Ishikawa (cell line): ENCODE data around the gene TBC1D14.

ENCODE experiments used
- CEBPB ChIP-seq: IDR thresholded peaks from 2 replicates; pipeline ENCODE4 v1.6.1; 2012
- CREB1 ChIP-seq: IDR thresholded peaks from 2 replicates; pipeline ENCODE4 v1.6.1; 2012; ENCODE audit warnings: low read depth
- EGR1 ChIP-seq: IDR thresholded peaks from 2 replicates; pipeline ENCODE4 v1.6.1; 2012
- EP300 ChIP-seq: IDR thresholded peaks from 2 replicates; pipeline ENCODE4 v1.6.1; 2012; ENCODE audit warnings: borderline replicate concordance
- FOXM1 ChIP-seq: IDR thresholded peaks from 2 replicates; pipeline ENCODE4 v1.6.1; 2012; ENCODE audit warnings: low read depth, borderline replicate concordance
- MAX ChIP-seq: IDR thresholded peaks from 2 replicates; pipeline ENCODE4 v1.6.1; 2012
- NFIC ChIP-seq: IDR thresholded peaks from 2 replicates; pipeline ENCODE4 v1.6.1; 2012
- RAD21 ChIP-seq: IDR thresholded peaks from 2 replicates; pipeline ENCODE4 v1.6.1; 2012; ENCODE audit warnings: low read depth
- REST ChIP-seq: IDR thresholded peaks from 2 replicates; pipeline ENCODE4 v1.6.1; 2012; ENCODE audit warnings: low read depth, mild to moderate bottlenecking
- TAF1 ChIP-seq: IDR thresholded peaks from 2 replicates; pipeline ENCODE4 v1.6.1; 2012; ENCODE audit warnings: low read depth, mild to moderate bottlenecking
- TCF12 ChIP-seq: IDR thresholded peaks from 2 replicates; pipeline ENCODE4 v1.6.1; 2012; ENCODE audit warnings: low read depth
- TEAD4 ChIP-seq: IDR thresholded peaks from 2 replicates; pipeline ENCODE4 v1.6.1; 2012
- USF1 ChIP-seq: IDR thresholded peaks from 2 replicates; pipeline ENCODE4 v1.6.1; 2012
- YY1 ChIP-seq: IDR thresholded peaks from 2 replicates; pipeline ENCODE4 v1.6.1; 2012; ENCODE audit warnings: low read depth
- ZBTB7A ChIP-seq: IDR thresholded peaks from 2 replicates; pipeline ENCODE4 v1.6.1; 2012; ENCODE audit warnings: low read depth

Gene TBC1D14

GRCh38 chr4:7007142-7007907, 97.7 kb downstream of the TBC1D14 start:
- TF ChIP-seq EGR1: no peak
- no peak for TF ChIP-seq REST

- TF ChIP-seq USF1: no peak
- TF ChIP-seq RAD21: peak; percentile 12; the same call in 1 of the 2 replicates
Observed at GRCh38 chr4:7007944-7008343, 98.3 kb downstream of the TBC1D14 start.

GRCh38 chr4:7009564-7009963, 99.9 kb downstream of the TBC1D14 start:
- no peak for TF ChIP-seq FOXM1
- no peak for TF ChIP-seq TEAD4
- no peak for TF ChIP-seq YY1
- no peak for TF ChIP-seq TCF12
- no peak for TF ChIP-seq EP300
- no peak for TF ChIP-seq CEBPB
- TF ChIP-seq RAD21: no peak
- TF ChIP-seq TAF1: no peak
- no peak for TF ChIP-seq REST
- no peak for TF ChIP-seq MAX
- TF ChIP-seq ZBTB7A: no peak
- no peak for TF ChIP-seq NFIC
- no peak for TF ChIP-seq USF1

- TF ChIP-seq TEAD4 (no peak), MAX (no peak), NFIC (no peak), FOXM1 (no peak), EP300 (no peak), TAF1 (no peak), ZBTB7A (no peak)
Observed at GRCh38 chr4:7013175-7013574, 103.5 kb downstream of the TBC1D14 start.

- no peak for TF ChIP-seq RAD21
- TF ChIP-seq USF1: no peak
- no peak for TF ChIP-seq MAX
- TF ChIP-seq ZBTB7A: no peak
- TF ChIP-seq REST: no peak
- no peak for TF ChIP-seq CEBPB
- TF ChIP-seq FOXM1: no peak
- TF ChIP-seq TCF12: no peak
- TF ChIP-seq TAF1: no peak
- no peak for TF ChIP-seq TEAD4
- TF ChIP-seq NFIC: no peak
- TF ChIP-seq CREB1: no peak
- TF ChIP-seq EGR1: no peak
- TF ChIP-seq YY1: no peak
- no peak for TF ChIP-seq EP300
Observed at GRCh38 chr4:7014815-7015214, 105.2 kb downstream of the TBC1D14 start.
